ENCODE results near the gene NIPBL.
A peak's percentile ranks its signal among the peaks of the same experiment; 100 is the strongest.

NIPBL gene

DNA sequence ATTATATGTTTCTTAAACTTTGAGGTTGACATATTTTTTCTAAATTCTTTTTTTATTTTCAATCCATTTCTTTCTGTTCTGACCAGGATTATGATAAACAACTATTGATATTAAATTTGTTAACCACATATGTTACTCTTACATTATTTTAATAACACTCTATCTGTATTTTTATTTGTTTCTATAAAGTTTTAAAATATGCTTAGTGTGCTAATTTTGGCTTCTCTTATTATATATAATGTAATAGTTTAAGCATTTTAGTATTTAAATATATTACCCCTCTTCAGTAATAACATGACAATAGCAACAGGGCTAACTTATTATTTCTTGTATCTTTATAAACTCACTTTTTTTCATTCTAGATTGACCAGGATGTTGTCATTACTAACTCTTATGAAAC is 137.8 kb downstream of the NIPBL start:
- no peak for DNase-seq

- DNase-seq = no peak
Observed at GRCh38 chr5:37015795-37016666, 139.5 kb downstream of the NIPBL start.

- no peak for DNase-seq
Observed at GRCh38 chr5:37028910-37029309, 152.3 kb downstream of the NIPBL start.

- no peak for DNase-seq
Observed at GRCh38 chr5:37029436-37029835, 152.9 kb downstream of the NIPBL start.

GRCh38 chr5:37034955-37035354 is 158.4 kb downstream of the NIPBL start:
- DNase-seq = peak in 13 of 56 donors; percentile 1 to 34 (median 12)

GRCh38 chr5:37037840-37038239 is 161.3 kb downstream of the NIPBL start:
- no peak for DNase-seq

- DNase-seq = no peak
Observed at GRCh38 chr5:37039824-37040223, 163.3 kb downstream of the NIPBL start.

DNA sequence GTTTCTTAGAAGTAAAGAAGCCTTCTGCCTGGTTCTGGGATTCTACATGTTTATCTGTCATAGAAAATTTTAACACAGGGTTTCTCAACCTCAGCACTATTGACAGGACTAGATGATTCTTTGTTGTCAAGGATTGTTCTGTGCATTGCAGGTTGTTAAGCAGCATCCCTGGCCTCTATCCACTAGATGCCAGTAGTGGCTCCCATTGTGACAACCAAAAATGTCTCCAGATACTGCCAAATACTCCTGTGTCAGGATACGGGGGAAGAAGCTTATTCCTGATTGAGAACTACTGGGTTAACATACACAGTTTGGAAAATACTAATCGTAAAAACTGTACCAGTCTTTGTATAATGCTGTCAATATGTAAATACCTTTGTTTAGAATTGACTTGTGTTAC is 167.1 kb downstream of the NIPBL start:
- DNase-seq = peak in 17 of 56 donors; percentile 9 to 34 (median 21)

- no peak for DNase-seq
Observed at GRCh38 chr5:37044120-37044519, 167.6 kb downstream of the NIPBL start.

DNA sequence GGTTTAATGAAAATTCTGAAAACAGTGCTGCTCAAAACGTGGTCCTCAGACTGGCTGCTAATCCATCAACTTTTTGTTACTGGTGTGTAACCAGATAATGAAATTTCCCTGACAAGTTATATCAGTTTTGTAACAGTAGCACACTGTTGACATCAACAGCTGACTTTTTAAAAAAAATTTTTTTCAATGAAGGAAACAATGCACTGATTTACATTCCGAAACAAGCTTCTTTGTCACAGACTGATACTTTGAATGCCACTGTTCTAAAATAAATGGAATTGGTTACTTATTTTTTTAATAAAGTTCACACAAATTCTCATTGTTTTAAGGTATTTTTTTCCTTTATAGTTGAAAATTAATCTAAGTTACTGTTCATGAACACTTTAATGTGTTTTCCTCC is 169.1 kb downstream of the NIPBL start:
- DNase-seq = no peak

DNA sequence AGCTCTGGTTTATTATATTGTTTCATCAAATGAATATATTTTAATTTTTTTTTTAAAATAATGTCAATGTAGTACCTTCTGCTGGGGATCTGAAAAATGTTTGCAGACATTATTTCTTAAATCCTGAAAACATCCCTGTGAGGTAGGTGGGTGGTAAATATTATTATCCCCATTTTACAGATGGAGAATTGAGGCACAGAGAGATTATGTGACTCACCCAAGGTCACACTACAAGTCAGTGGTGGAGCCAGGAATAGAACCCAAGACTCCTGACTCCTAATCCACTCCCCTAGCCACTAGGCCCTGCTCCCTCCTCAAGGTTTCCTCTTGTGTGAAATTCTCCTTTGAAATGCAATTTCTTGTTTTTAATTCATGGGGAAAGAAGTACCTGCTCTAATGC is 171.4 kb downstream of the NIPBL start:
- DNase-seq = no peak

GRCh38 chr5:37054391-37054790 is 177.8 kb downstream of the NIPBL start:
- DNase-seq = no peak

- no peak for DNase-seq
Observed at GRCh38 chr5:37055383-37055990, 178.9 kb downstream of the NIPBL start.

GRCh38 chr5:37056762-37057161 is 180.2 kb downstream of the NIPBL start:
- no peak for DNase-seq

DNA sequence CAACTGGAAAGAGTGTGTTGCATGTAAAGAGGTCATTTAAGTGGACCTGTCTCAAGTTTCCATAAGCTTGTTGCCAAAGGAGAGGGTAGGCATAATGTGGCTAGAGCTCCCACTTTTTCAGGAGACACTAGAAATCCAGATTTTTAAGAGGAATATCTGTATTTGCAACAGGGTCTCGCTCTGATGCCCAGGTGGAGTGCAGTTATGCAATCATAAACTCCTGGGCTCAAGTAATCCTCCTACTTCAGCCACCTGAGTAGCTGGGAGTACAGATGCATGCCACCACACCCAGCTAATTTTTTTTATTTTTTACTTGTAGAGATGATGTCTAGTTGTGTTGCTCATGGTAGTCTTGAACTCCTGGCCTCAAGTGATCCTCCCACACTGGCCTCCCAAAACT is 183.5 kb downstream of the NIPBL start:
- no peak for DNase-seq

DNA sequence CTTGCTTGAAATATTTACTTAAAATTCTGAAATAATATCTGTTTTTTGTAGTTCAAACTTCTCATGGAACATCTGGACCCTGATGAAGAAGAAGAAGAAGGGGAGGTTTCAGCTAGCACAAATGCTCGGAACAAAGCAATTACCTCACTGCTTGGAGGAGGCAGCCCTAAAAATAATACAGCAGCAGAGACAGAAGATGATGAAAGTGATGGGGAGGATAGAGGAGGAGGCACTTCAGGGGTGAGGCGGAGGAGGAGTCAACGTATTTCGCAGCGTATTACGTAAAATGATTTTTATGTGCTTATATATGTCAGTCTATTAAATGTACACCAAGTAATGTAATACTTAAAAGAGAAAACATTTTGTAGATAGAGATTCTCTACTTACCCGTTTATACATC is 187.2 kb downstream of the NIPBL start:
- DNase-seq = peak in 2 of 56 donors; percentile 2 to 49

DNA sequence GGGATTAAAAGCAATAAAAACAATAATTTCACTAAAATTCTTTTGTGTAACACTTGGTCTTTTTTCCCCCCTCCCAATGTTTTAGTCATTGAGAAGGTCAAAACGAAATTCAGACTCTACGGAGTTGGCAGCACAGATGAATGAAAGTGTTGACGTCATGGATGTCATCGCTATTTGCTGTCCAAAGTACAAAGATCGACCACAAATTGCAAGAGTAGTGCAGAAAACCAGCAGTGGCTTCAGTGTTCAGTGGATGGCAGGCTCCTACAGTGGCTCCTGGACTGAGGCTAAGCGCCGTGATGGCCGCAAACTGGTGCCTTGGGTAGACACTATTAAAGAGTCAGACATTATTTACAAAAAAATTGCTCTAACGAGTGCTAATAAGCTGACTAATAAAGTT is 187.9 kb downstream of the NIPBL start:
- no peak for DNase-seq

- peak in 1 of 56 donors; percentile 13 for DNase-seq
Observed at GRCh38 chr5:37071487-37071886, 194.9 kb downstream of the NIPBL start.

DNA sequence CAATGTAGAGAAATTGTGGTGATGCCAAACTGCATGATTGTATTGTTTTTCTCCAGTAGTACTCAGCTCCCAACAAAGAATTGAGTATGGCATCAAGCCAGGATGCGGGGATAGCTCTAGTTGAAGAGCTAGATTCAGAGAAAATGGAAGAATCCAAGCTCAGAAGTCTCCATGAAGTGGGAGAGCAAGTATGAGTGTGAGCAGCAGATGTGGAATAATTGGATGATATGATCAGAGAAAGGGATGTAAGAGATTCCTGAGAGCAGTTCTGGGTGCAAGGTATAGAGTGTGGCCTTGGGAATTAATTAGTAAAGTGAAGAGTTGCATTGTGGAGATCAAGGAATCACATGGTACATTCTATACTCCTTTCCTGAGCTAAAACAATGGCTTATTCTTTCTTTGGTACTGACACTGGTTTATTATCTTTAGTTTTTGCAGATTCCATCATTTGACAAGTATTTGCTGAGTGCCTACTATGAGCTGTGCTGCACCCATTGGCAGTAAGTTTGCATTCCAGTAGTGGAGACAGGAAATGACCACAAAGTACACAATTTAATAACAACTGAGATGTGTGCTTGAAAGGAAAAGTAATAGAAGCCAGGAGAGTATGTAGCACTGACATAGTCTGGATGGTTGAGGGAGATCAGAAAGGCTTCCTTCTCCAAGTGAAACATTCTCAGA is 195.5 kb downstream of the NIPBL start:
- DNase-seq = peak in 33 of 56 donors; percentile 1 to 56 (median 16)

GRCh38 chr5:37075399-37075950 is 198.9 kb downstream of the NIPBL start:
- no peak for DNase-seq

GRCh38 chr5:37077146-37077545 is 200.6 kb downstream of the NIPBL start:
- no peak for DNase-seq

- DNase-seq = no peak
Observed at GRCh38 chr5:37080697-37081096, 204.1 kb downstream of the NIPBL start.

Measured in nucleus accumbens (tissue), 56 donors.